CD14-positive monocyte (primary cell): Measurements from ENCODE around the gene JAGN1. TPM values are rescaled to one million over a fixed set of nuclear protein-coding genes. Genes with fewer than 3 reads are reported as not detected.

Experiments used
- DNase-seq, 3 donors: peaks; one replicate each; pipeline ENCODE4 v3.0.0-alpha.2; 2011 to 2022
- H2AFZ ChIP-seq: 2 replicates; pipeline ENCODE4 v1.6.0; 2012; ENCODE audit warnings: mild to moderate bottlenecking, low read depth, low read length, inconsistent platforms; ENCODE audit not compliant: insufficient read depth, poor library complexity, severe bottlenecking
- H3K27ac ChIP-seq, 2 donors: 1 replicate in 1 of 2; 2 replicates in 1 of 2; pipeline ENCODE4 v1.5.1; 2012 to 2013; ENCODE audit warnings: low read length in 2 of 2, control low read depth in 1 of 2, inconsistent platforms in 1 of 2, low read depth in 1 of 2, mild to moderate bottlenecking in 1 of 2
- H3K27me3 ChIP-seq, 2 donors: one replicate each; pipeline versions ENCODE4 v1.6.0 to v1.6.1; 2011 to 2013; ENCODE audit warnings: low read length in 2 of 2; ENCODE audit not compliant: control insufficient read depth in 2 of 2, insufficient read depth in 2 of 2
- H3K36me3 ChIP-seq, 2 donors: replicated peaks in 1 of 2; 1 replicate in 1 of 2; 2 replicates in 1 of 2; pipeline versions ENCODE4 v1.5.1 to v1.6.1; 2012 to 2013; ENCODE audit warnings: low read length in 2 of 2, control low read depth in 1 of 2, inconsistent platforms in 1 of 2, mild to moderate bottlenecking in 1 of 2; ENCODE audit not compliant: insufficient read depth in 2 of 2, control insufficient read depth in 1 of 2
- H3K4me1 ChIP-seq, 2 donors: 1 replicate in 1 of 2; 2 replicates in 1 of 2; pipeline versions ENCODE4 v1.5.1 to v1.6.1; 2012 to 2013; ENCODE audit warnings: low read length in 2 of 2, control low read depth in 1 of 2, inconsistent platforms in 1 of 2, mild to moderate bottlenecking in 1 of 2, moderate library complexity in 1 of 2; ENCODE audit not compliant: insufficient read depth in 2 of 2, control insufficient read depth in 1 of 2
- H3K4me2 ChIP-seq: replicated peaks from 2 replicates; pipeline ENCODE3; 2012; ENCODE audit warnings: low read length, moderate library complexity, mild to moderate bottlenecking; ENCODE audit not compliant: poor library complexity, severe bottlenecking; ENCODE audit errors: extremely low read depth
- H3K4me3 ChIP-seq, 3 experiments: fragments of 200-600 bp in 1 of 3; sonication (generic) in 1 of 3; replicated peaks in 1 of 3; 1 replicate in 2 of 3; 2 replicates in 1 of 3; pipeline ENCODE4 v1.5.1; 2011 to 2013; ENCODE audit warnings: low read length in 3 of 3, mild to moderate bottlenecking in 3 of 3, control low read depth in 2 of 3, low read depth in 2 of 3, inconsistent platforms in 1 of 3, moderate library complexity in 1 of 3
- H3K79me2 ChIP-seq: 2 replicates; pipeline ENCODE4 v1.6.0; 2012; ENCODE audit warnings: mild to moderate bottlenecking, control low read depth, inconsistent platforms, low read length, moderate library complexity; ENCODE audit not compliant: insufficient read depth
- H3K9ac ChIP-seq: 2 replicates; pipeline ENCODE4 v1.6.0; 2017; ENCODE audit warnings: low read length, mild to moderate bottlenecking; ENCODE audit not compliant: insufficient read depth, poor library complexity, severe bottlenecking
- H3K9me3 ChIP-seq, 2 donors: replicated peaks in 1 of 2; 1 replicate in 1 of 2; 2 replicates in 1 of 2; pipeline versions ENCODE4 v1.5.1 to v1.6.1; 2012 to 2013; ENCODE audit warnings: low read length in 2 of 2, control low read depth in 1 of 2; ENCODE audit not compliant: control insufficient read depth in 1 of 2, insufficient read depth in 1 of 2
- H4K20me1 ChIP-seq: 2 replicates; pipeline ENCODE4 v1.6.0; 2012; ENCODE audit warnings: mild to moderate bottlenecking, low read length, control low read depth, moderate library complexity; ENCODE audit not compliant: insufficient read depth
- H3K27ac Mint-ChIP-seq, 7 donors: one replicate each; pipeline ENCODE4 v1.8.0; 2020; ENCODE audit warnings: mild to moderate bottlenecking in 7 of 7, mixed read lengths in 7 of 7, moderate library complexity in 6 of 7, inconsistent platforms in 2 of 7
- H3K27me3 Mint-ChIP-seq, 3 donors: one replicate each; pipeline ENCODE4 v1.8.0; 2021 to 2022; ENCODE audit warnings: low read depth in 3 of 3, mild to moderate bottlenecking in 3 of 3, mixed read lengths in 3 of 3, moderate library complexity in 3 of 3, inconsistent platforms in 1 of 3
- H3K36me3 Mint-ChIP-seq, 2 donors: one replicate each; pipeline ENCODE4 v1.8.0; 2020; ENCODE audit warnings: mixed read lengths in 2 of 2, inconsistent platforms in 1 of 2, mild to moderate bottlenecking in 1 of 2
- H3K4me1 Mint-ChIP-seq: one replicate; pipeline ENCODE4 v1.8.0; 2020; ENCODE audit warnings: mild to moderate bottlenecking, mixed read lengths
- H3K4me3 Mint-ChIP-seq, 2 donors: one replicate each; pipeline ENCODE4 v1.8.0; 2020; ENCODE audit warnings: mild to moderate bottlenecking in 2 of 2, mixed read lengths in 2 of 2, moderate library complexity in 1 of 2
- H3K9me3 Mint-ChIP-seq, 7 donors: one replicate each; pipeline ENCODE4 v1.8.0; 2020 to 2022; ENCODE audit warnings: mixed read lengths in 7 of 7, mild to moderate bottlenecking in 6 of 7, moderate library complexity in 6 of 7, inconsistent platforms in 2 of 7
- whole genome bisulfite sequencing: methylation state at CpG from one replicate; pipeline ENCODE4 v1.1.5; 2013; ENCODE audit warnings: missing lambda C conversion rate; ENCODE audit not compliant: insufficient coverage; 5-methylcytosine and 5-hydroxymethylcytosine counted together
- intact Hi-C, 2 donors: fragments of 100-400 bp; cut with micrococcal nuclease; formaldehyde crosslinking; loops; one replicate each; pipeline versions ENCODE4 v1.15.0 to v1.15.1; 2023
- polyA plus RNA-seq, 3 donors: library from polyadenylated mRNA; depleted of rRNA in 1 of 3; unstranded in 2 of 3; stranded (reverse) in 1 of 3; fragments of 300-500 nt in 2 of 3; fragments of >200 nt in 1 of 3; fragmentation: Illumina TruSeq in 2 of 3; gene quantifications; 1 replicate in 2 of 3; 2 replicates in 1 of 3; pipeline ENCODE4 v1.2.3, GENCODE V29; 2012 to 2021
- TF ChIP-seq, protein P1 (sequence below): fragments of 200-600 bp; IDR thresholded peaks from one replicate; pipeline ENCODE4 v1.8.0; 2022; ENCODE audit warnings: antibody characterized with exemption, mild to moderate bottlenecking

Gene JAGN1
- polyA plus RNA-seq, 3 donors = 17.3 to 56.3 (median 49.8) TPM

DNA sequence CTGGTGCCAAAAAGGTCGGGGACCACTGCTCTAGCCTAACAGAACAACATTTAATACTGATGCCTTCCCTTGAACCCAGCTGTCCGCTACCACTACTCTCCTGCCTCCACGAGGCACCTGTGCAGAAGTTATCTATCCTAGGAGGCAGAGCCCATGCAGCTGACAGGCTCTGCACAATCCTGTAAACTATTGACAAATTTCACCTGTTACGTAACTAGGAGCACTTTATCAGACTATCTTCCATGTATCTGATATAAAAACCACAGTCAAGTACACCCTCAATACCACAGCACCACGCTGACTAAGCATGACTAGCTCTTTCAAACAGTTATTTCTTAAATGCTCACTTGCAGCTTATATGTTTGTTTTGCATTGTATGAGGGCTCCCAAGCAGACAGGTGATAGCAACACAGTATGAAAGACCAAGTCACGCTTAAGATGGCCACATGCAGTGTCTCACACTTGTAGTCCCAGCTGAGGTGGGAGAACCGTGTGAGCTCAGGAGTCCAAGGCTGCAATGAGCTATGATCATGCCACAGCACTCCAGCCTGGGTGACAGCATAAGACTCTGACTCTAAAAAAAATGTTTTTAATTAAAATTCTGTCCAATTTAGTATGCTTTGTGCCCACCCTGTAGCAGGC is 22.0 kb downstream of the JAGN1 start:
- H3K9me3 ChIP-seq = no peaks in the 10 kb centered on the region
- no peak overlapping the region for H3K27ac ChIP-seq
- peak overlapping the region in 2 of 7 donors; percentile 28 to 77 for H3K27ac Mint-ChIP-seq
- no peaks in the 10 kb centered on the region for H3K36me3 ChIP-seq
- no peaks in the 10 kb centered on the region for H4K20me1 ChIP-seq
- no peaks in the 10 kb centered on the region for H3K27me3 ChIP-seq
- H3K4me1 ChIP-seq = peaks cover 34 to 46% of the 10 kb centered on the region in 2 donors
- H3K9me3 Mint-ChIP-seq = no peaks in the 10 kb centered on the region
- H3K4me3 ChIP-seq = no peak overlapping the region
- no peaks in the 10 kb centered on the region for H3K36me3 Mint-ChIP-seq
- no peaks in the 10 kb centered on the region for H3K79me2 ChIP-seq
- peak overlapping the region in 1 of 2 donors; percentile 59 for H3K4me3 Mint-ChIP-seq
- intact Hi-C loops = no loop called here
- H2AFZ ChIP-seq = no peak overlapping the region
- DNase-seq = peak in 1 of 3 donors; percentile 11
- H3K4me1 Mint-ChIP-seq = peaks cover 46% of the 10 kb centered on the region
- H3K9ac ChIP-seq = no peak overlapping the region
- H3K27me3 Mint-ChIP-seq = no peaks in the 10 kb centered on the region
- WGBS = 14% methylated on average over 6 of the region's 7 CpGs
- TF ChIP-seq, protein P1, sequence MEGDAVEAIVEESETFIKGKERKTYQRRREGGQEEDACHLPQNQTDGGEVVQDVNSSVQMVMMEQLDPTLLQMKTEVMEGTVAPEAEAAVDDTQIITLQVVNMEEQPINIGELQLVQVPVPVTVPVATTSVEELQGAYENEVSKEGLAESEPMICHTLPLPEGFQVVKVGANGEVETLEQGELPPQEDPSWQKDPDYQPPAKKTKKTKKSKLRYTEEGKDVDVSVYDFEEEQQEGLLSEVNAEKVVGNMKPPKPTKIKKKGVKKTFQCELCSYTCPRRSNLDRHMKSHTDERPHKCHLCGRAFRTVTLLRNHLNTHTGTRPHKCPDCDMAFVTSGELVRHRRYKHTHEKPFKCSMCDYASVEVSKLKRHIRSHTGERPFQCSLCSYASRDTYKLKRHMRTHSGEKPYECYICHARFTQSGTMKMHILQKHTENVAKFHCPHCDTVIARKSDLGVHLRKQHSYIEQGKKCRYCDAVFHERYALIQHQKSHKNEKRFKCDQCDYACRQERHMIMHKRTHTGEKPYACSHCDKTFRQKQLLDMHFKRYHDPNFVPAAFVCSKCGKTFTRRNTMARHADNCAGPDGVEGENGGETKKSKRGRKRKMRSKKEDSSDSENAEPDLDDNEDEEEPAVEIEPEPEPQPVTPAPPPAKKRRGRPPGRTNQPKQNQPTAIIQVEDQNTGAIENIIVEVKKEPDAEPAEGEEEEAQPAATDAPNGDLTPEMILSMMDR = no peak
- H3K4me2 ChIP-seq = no peak overlapping the region

DNA sequence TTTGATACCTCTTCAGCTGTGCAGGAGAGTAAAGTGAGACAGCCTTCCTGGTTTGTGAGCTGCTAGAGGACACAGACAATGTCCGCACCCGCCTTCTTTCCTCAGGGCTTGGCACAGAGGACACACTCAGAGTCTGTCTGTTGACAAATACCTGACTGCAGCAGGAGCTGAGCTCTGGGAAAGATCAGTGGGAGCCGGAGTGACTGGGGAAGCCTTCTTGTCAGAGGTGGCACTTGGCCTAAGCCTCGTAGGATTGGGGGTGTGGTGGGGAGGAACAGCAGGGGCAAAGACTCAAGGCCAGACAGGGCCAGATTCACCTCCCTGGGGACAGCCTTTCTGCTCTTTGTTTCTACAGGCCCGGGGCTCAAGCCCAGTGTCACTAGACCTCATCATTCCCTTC is 23.2 kb downstream of the JAGN1 start:
- no peaks in the 10 kb centered on the region for H3K27me3 Mint-ChIP-seq
- TF ChIP-seq, protein P1 = no peak
- DNase-seq = no peak
- H3K9me3 Mint-ChIP-seq = no peaks in the 10 kb centered on the region
- H3K79me2 ChIP-seq = no peaks in the 10 kb centered on the region
- no peak overlapping the region for H3K4me2 ChIP-seq
- H3K36me3 Mint-ChIP-seq = no peaks in the 10 kb centered on the region
- H3K27ac ChIP-seq = no peak overlapping the region
- peaks cover 35 to 50% of the 10 kb centered on the region in 2 donors for H3K4me1 ChIP-seq
- peaks cover 53% of the 10 kb centered on the region for H3K4me1 Mint-ChIP-seq
- WGBS = 91% methylated on average over 4 of the region's 5 CpGs
- no peaks in the 10 kb centered on the region for H3K9me3 ChIP-seq
- intact Hi-C loops = no loop called here
- H3K27me3 ChIP-seq = no peaks in the 10 kb centered on the region
- no peak overlapping the region for H3K4me3 ChIP-seq
- H2AFZ ChIP-seq = no peak overlapping the region
- H4K20me1 ChIP-seq = no peaks in the 10 kb centered on the region
- no peaks in the 10 kb centered on the region for H3K36me3 ChIP-seq
- no peak overlapping the region for H3K4me3 Mint-ChIP-seq
- no peak overlapping the region for H3K9ac ChIP-seq
- no peak overlapping the region for H3K27ac Mint-ChIP-seq
